GM21717 (cell line): Measurements from ENCODE around the gene STAM.

ENCODE experiments used
- ATAC-seq: cut with Tn5 transposase; IDR thresholded peaks from one replicate; pipeline ENCODE4 v1.9.1; 2021; ENCODE audit warnings: mild to moderate bottlenecking, moderate library complexity; ENCODE audit not compliant: unreplicated experiment

Gene STAM

DNA sequence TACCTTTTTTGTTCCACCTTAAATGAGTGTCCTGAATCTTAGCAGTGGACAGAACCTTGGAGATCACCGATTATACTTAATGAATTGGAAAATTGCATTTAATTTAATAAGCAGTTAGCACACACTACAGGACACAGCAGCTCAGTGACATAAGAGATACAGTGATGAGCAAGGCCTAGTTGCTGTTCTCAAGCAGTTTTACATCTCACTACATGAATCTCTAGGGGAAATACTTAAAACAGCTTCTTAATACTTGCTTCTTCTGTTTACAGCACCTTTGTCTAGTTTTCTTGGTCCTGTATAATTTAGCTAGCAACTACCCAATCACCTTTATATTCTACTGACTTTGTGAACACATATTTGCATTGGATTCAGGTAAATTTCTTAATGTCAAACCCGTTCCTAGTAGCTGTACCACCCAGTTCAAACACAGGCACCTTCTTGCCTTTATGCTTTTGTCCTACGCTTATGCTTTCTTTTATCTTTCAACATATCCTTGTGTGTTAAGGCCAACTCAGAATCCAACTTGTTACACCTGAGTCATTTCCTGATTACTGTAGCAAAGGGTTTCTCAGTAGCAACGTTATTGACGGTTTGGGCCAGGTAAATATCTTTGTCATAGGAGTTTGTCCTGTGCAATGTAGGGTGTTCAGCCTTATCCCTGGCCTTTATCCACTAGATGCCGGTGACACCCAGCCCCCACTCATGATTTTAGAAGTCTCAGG is 1.8 kb downstream of the STAM start:
- no peak for ATAC-seq

DNA sequence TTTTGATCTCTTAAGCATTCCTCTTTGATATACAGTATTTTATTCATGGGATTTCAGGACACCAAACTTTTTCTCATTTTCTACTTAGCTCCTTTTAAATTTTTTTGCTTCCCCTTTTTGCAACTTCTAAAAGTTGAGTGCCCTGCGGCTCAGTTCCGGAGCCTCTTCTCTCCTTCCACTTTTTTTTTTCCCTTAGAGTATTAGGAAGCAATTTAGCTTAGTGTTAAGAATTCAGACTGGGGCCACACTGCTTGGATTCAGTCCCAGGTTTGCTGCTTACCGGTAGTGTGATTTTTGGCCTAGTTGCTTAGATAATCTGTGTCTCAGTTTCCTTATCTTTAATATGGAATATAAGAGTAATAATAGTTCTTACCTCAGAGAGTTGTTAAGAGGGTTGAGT is 3.4 kb downstream of the STAM start:
- no peak for ATAC-seq

DNA sequence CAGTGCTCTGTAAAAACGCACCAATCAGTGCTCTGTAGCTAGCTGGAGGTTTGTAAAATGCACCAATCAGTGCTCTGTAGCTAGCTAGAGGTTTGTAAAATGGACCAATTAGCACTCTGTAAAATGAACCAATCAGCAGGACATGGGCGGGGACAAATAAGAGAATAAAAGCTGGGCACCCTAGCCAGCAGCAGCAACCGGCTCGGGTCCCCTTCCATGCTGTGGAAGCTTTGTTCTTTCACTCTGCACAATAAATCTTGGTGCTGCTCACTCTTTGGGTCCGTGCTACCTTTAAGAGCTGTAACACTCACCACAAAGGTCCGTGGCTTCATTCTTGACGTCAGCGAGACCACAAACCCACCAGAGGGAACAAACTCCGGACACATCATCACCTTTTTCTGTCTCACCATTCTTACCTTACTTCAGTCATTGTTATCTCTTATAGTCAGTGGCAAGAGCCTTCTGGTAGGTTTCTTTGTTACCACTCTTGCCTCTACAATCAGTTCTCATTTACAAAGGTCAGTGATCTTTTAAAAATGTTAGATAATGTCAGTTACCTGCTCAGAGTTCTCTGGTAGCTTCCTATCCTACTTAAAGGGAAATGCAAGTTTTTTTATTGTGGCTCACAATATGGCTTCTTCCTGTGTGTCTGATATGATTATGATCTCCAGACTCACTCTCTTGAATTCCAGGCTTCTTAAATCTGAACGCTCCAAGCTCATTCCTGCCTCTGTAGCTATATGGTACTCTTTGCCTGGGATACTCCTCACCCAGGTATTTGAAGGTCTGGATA is 4.5 kb downstream of the STAM start:
- ATAC-seq = no peak

DNA sequence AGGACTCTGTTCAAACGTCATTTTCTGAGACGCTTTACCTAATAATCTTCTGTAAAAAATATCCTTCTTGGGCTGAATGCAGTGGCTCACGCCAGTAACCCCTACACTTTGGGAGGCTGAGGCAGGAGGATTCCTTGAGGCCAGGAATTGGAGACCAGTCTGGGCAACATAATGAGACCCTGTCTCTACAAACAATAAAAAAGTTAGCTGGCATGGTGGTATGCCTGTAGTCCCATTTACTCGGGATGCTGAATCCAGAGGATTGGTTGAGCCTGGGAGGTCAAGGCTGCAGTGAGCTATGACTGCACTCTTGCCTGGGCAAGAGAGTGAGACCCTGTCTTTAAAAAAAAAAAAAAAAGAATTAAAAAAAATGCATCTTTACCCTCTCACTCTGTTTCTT is 5.1 kb downstream of the STAM start:
- ATAC-seq = no peak

DNA sequence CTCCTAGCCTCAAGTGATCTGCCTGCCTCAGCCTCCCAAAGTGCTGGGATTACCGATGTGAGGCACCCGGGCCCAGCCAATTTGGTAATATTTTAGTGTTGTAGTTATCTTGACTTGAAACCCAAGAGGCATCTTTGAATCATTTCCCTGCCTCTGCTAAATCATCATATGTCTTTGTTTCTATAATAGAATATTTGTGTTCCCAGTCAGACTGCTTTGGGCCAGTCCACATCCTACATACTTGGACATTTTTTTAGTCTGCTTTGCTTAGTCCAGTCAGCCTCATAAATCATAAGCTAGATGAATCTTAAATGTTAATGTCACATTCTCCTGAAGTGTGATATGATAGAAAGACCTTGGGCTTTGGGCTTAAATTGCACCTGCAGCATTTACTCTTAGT is 5.9 kb downstream of the STAM start:
- no peak for ATAC-seq

- no peak for ATAC-seq
Measured at GRCh38 chr10:17650416-17650815, 6.5 kb downstream of the STAM start.

DNA sequence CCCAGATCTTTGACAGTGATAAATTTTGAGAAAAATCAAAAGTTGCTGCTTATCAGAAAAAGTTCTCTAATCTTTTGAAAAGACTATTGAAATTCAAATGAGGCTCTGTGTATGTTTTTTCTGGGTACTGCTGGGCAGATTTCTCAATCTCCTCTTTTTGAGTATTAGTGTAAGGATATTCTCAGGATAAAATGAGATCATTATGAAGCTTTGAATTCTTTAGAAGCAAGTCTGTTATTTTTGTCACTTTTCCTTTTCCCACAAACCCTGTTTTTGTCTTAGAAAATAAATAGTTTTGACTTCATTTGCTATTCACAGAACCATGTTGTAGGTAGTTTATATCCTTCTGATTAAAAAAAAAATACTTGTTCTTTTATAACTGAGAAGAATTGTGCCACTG is 7.9 kb downstream of the STAM start:
- no peak for ATAC-seq

GRCh38 chr10:17652585-17652984 is 8.6 kb downstream of the STAM start:
- no peak for ATAC-seq

DNA sequence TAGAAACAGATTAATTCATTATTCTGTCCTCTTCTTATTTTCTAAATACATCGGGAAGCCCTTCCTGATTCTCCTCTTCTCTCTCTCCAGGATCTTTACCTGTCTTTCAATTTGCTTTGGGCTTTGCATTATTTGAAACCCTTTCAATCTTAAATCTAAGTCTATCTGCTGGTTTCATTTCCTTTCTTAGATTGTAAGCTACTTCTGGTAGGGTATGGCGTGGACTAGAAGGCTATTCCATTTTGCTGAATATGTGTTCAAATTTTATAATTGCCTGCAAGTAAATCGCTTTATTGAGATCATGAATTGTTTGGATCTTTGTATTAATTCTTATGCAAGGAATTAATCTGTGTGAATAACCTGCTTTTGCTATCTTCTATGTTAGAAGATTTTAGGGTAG is 11.1 kb downstream of the STAM start:
- peak; percentile 26 for ATAC-seq

DNA sequence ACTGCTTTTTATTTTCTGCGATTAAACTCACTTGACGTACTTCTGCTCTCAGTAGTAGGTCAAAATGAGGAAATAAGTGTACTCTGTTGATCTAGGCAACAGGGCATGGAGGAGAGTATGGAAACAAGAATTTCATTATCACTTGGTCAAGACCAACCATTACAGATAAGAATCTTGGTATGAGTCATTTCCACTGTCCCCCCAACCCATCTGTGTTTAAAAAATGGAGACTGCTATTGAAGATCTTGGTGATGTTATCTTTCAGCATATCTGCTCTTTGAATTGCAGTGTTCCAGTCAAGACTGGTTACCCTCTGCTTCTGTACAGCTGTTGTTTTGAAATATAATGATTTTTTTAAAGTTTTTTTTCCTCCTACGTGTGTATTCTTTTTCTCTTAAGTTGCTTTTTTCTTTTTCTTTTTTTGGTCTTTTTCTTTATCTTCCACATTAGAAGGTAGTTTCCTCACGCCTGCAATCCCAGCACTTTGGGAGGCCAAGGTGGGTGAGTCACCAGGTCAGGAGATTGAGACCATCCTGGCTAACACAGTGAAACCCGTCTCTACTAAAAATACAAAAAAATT is 11.7 kb downstream of the STAM start:
- ATAC-seq = peak; percentile 91

DNA sequence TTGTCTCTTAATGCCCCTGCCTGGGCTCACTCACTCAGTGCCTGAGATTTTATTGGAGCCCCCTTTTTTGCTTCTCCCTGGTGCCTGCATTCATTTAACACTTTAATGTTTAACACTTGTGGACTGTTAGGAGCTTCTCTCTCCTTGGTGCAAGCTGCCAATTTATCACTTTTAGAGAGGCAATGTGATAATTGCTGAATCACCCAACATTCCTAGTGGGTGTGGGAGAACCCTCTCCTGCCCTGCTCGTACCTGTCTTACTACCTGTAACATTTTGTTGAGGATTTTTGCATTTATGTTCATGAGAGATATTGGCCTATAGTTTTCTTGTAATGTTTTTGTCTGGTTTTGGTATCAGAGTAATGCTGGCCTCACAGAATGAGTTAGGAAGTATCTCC is 13.2 kb downstream of the STAM start:
- no peak for ATAC-seq

- ATAC-seq = no peak
Measured at GRCh38 chr10:17659365-17659764, 15.4 kb downstream of the STAM start.

DNA sequence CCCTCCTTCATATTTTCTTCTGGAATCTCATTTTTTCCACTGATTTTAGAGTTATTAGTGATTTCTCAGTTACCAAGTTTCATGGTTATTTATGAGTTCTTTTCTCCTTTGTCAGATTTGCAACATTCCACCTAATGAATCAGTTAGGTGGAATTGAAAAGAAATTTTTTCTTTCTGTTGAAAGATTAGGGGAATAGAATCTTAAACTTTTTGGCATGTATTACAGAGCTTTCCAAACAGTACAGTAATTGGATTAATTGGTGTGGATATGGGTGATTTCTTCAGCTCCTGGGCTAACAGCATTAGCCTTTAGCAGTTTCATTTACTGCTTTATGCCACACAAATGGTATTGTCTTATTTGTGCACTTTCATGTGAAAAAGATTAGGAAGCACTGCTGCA is 17.0 kb downstream of the STAM start:
- ATAC-seq = no peak

GRCh38 chr10:17661510-17661909 is 17.6 kb downstream of the STAM start:
- ATAC-seq = no peak

DNA sequence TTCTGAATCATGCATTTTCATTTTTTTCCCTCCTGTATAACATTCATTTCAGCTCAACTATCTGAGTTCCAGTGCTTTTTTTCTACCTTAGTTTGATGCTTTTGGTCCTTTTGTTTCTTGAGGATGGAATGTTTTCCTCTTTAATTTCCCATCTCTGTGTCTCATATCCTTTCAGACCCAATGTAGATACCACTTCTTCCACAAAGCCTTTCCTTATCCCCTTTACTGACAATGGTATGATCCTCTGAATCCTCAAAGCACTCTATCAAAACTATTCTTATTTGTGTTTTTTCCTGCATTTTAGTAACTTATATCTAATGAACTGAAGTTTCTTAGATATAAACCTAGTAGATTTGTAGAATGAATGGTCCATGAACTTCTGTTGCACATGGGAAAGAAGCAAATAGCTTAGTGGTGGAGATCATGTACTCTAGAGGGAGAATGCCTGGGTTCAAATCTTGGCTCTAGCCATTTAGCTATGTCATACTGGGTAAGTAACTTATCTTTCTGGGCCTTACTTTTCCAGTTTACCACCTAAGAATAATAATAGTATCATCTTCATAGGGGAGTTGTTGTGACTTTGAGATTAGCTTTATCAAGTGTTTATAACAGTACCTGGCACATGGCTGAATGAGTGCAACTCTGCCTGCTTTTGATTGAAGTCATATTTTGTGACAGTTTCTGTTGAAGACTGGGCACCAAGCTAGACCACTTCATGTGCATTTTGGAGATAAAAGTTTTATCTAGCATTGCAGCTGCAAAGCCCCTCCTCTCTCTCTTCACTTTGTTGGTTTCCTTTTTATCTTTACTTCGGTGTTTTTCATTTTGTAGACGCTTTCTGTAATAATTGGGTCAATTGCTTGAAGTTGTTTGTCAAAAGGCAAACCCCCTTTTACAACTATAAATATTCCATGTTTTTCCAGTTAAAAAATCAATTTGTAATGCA is 18.5 kb downstream of the STAM start:
- ATAC-seq = no peak

DNA sequence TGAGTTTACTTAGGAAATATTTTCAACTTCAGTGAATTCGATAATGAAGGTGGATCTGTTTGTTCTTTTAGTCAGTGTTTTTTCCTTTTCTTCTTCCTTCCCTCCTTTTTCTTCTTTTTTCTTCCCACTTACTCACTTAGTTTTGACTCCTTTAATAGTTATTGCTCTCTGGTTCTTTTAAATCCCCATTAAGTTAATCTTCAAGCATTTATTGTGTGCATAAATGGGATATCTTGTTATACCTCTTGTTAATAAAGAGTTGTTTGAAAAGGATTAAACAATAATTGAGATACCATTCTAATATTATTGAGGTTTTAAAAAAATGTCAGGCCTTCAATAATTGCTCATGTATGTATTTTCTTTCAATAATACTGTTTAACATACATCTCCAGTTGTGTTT is 19.5 kb downstream of the STAM start:
- ATAC-seq = no peak

DNA sequence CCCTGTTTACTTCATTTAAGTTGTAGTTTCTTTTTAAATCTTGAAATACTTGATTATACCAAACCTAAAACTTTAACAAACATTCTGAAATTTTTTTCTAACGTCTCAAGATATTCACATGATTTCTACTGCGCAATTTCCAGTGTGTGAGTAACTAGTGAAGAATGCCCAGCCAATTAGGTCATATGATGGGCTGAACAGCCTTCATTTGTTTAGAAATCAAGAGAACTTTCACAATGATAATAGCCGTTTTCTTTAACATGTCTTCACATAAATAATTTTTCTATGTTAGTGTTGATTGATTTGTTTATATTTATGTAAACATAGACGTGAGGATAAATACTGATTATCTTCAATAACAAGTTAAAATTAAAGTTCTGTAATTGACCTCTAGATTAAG is 21.8 kb downstream of the STAM start:
- ATAC-seq = no peak

- ATAC-seq = no peak
Measured at GRCh38 chr10:17668435-17669184, 24.7 kb downstream of the STAM start.

GRCh38 chr10:17669185-17669872 is 25.4 kb downstream of the STAM start:
- peak; percentile 64 for ATAC-seq

DNA sequence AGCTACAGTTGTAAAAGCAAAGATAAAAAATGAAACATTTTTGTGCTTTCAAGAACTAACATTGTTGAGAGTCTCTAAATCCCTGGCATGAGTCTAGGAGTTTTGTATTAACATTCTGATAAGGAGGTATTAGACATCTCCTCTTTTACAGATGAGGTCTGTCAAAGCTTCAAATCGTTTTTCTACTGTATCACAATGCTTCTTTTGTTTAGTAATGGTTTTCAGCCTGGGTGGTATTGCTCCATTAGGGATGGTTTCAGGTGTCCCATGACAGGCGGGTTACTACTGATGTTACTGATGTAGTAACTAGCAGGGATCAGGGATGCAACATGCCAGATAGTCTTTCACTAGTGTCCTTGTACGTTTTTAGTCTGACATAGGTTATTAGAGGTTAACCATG is 27.4 kb downstream of the STAM start:
- no peak for ATAC-seq
